Spleen (tissue), 11 donors: ENCODE measurements around the gene FAM20A. TPM values are rescaled to one million over a fixed set of nuclear protein-coding genes. Genes with fewer than 3 reads are reported as not detected.
"Not testable (repeated sequence)": the region's sequence is repeated elsewhere in the genome, so short reads cannot be mapped to it uniquely, and the experiment has no call there.

Experiments
- DNase-seq: peaks from one replicate; pipeline ENCODE4 v3.0.0-alpha.2; 2020
- H3K27ac ChIP-seq, 8 donors: fragments of 200-600 bp; sonication (generic) in 7 of 8; 1 replicate in 4 of 8; 2 replicates in 4 of 8; pipeline versions ENCODE4 v1.5.0 to v1.8.0; 2016 to 2021; ENCODE audit warnings: inconsistent platforms in 4 of 8, mild to moderate bottlenecking in 4 of 8, moderate library complexity in 1 of 8
- H3K27me3 ChIP-seq, 7 donors: fragments of 200-600 bp; sonication (generic) in 6 of 7; replicated peaks in 1 of 7; 1 replicate in 4 of 7; 2 replicates in 3 of 7; pipeline versions ENCODE4 v1.5.0 to v1.8.0; 2016 to 2021; ENCODE audit warnings: inconsistent platforms in 3 of 7, mild to moderate bottlenecking in 1 of 7
- H3K36me3 ChIP-seq, 6 donors: fragments of 200-600 bp; sonication (generic) in 5 of 6; 1 replicate in 4 of 6; 2 replicates in 2 of 6; pipeline versions ENCODE4 v1.5.0 to v1.8.0; 2016 to 2021; ENCODE audit warnings: inconsistent platforms in 2 of 6
- H3K4me1 ChIP-seq, 6 donors: fragments of 200-600 bp; sonication (generic) in 5 of 6; 1 replicate in 3 of 6; 2 replicates in 3 of 6; pipeline versions ENCODE4 v1.5.0 to v1.8.0; 2016 to 2021; ENCODE audit warnings: inconsistent platforms in 3 of 6
- H3K4me3 ChIP-seq, 8 donors: fragments of 200-600 bp; sonication (generic) in 7 of 8; 1 replicate in 4 of 8; 2 replicates in 4 of 8; pipeline versions ENCODE4 v1.5.0 to v1.8.0; 2016 to 2021; ENCODE audit warnings: inconsistent platforms in 4 of 8, mild to moderate bottlenecking in 4 of 8, moderate library complexity in 2 of 8
- H3K9me3 ChIP-seq, 8 donors: fragments of 200-600 bp; sonication (generic) in 7 of 8; 1 replicate in 4 of 8; 2 replicates in 4 of 8; pipeline versions ENCODE4 v1.5.0 to v1.8.0; 2016 to 2021; ENCODE audit warnings: inconsistent platforms in 4 of 8
- CTCF ChIP-seq, 11 experiments: fragments of 200-600 bp in 7 of 11; fragments of 450-650 bp in 4 of 11; sonication (generic) in 4 of 11; IDR thresholded peaks in 8 of 11; conservative IDR thresholded peaks in 3 of 11; 1 replicate in 7 of 11; 2 replicates in 4 of 11; pipeline versions ENCODE4 v1.4.0 to v1.8.0; 2016 to 2021; ENCODE audit warnings: antibody characterized with exemption in 11 of 11, inconsistent platforms in 4 of 11, mild to moderate bottlenecking in 1 of 11
- POLR2A ChIP-seq, 3 donors: fragments of 450-650 bp; IDR thresholded peaks; one replicate each; pipeline ENCODE4 v1.5.1; 2017; ENCODE audit warnings: antibody characterized with exemption in 3 of 3, mild to moderate bottlenecking in 1 of 3
- POLR2AphosphoS5 ChIP-seq, 3 donors: sonication (generic); formaldehyde crosslinking; IDR thresholded peaks; one replicate each; pipeline ENCODE4 v1.5.1; 2017; ENCODE audit warnings: antibody characterized with exemption in 3 of 3
- WGBS, 5 donors: extraction: QIAGEN DNeasy Blood & Tissue Kit in 3 of 5; methylation state at CpG; one replicate each; pipeline versions ENCODE4 v1.1.5 to v1.1.7; 2013 to 2018; 5-methylcytosine and 5-hydroxymethylcytosine counted together
- intact Hi-C: fragments of 100-400 bp; cut with DNase I; formaldehyde crosslinking; loops from one replicate; pipeline ENCODE4 v1.15.0; 2023; ENCODE audit warnings: low total_unique reads
- polyA plus RNA-seq, 3 donors: library from polyadenylated mRNA; stranded (reverse); fragments of 200-250 nt; gene quantifications; one replicate each; pipeline ENCODE4 v1.2.1, GENCODE V29; 2013
- total RNA-seq, 7 donors: library from RNA; depleted of rRNA in 3 of 7; stranded (reverse); fragments of >200 nt in 3 of 7; fragmentation: NEBNext Ultra II Directional in 4 of 7; extraction: Animal tissue kit (Norgen Biotek cat#: 25700) in 4 of 7; gene quantifications; one replicate each; pipeline versions ENCODE4 v1.1.0 to v1.2.1, GENCODE V29; 2016 to 2021
- donor health status: healthy with polysubstance abuse.
- donor health status: DM: no; HTN: no; CAD: no; lungs with moderate emphysema.
- donor health status: DM: no; HTN: no; CAD: no.
- donor health status: Bipolar disorder and iron deficiency.
- donor health status: healthy.
- donor health status: DM: no; HTN: no; CAD: no.
- donor health status: DM: yes; HTN: yes; CAD: no.

Gene FAM20A
- total and polyA plus RNA-seq, 10 donors, result 5.0 to 58.0 (median 26.1) TPM

- H3K27me3 ChIP-seq, result no peaks in the 10 kb centered on the region
- H3K36me3 ChIP-seq, result peaks cover 0 to 84% (median 50%) of the 10 kb centered on the region in 6 donors
- TF ChIP-seq POLR2AphosphoS5 (IDR thresholded peaks at IDR 0.05), result no peak
- no peaks in the 10 kb centered on the region for H3K9me3 ChIP-seq
- peak overlapping the region in 2 of 8 donors; percentile 19 to 42 for H3K27ac ChIP-seq
- no peak for DNase-seq
- H3K4me3 ChIP-seq, result no peak overlapping the region
- intact Hi-C loops, result no loop called here
- WGBS, 5 donors, result 93 to 96% (median 95%) methylated on average over 9 of the region's 9 CpGs
- H3K4me1 ChIP-seq, result peaks cover 24 to 94% (median 54%) of the 10 kb centered on the region in 6 donors
Measured at GRCh38 chr17:68518063-68518815, 82.9 kb downstream of the FAM20A start.

DNA sequence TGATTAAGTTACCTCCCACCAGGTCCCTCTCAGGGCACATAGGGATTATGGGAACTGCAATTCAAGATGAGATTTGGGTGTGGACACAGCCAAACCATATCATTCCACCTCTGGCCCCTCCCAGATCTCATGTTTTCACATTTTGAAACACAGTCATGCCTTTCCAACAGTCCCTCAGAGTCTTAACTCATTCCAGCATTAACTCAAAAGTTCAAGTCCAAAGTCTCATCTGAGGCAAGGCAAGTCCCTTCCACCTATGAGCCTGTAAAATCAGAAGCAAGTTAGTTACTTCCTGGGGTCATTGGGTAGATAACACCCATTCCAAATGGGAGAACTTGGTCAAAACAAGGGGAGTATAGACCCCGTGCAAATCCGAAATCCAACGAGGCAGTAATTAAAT is 83.6 kb downstream of the FAM20A start:
- 96 to 99% (median 97%) methylated on average over 3 of the region's 3 CpGs for WGBS, 5 donors
- H3K4me3 ChIP-seq, H3K27me3 ChIP-seq, intact Hi-C loops, DNase-seq, H3K9me3 ChIP-seq: not testable (repeated sequence)
- Histone ChIP-seq H3K27ac (peak overlapping the region in 1 of 8 donors; percentile 19), H3K36me3 (peaks cover 0 to 78% (median 44%) of the 10 kb centered on the region in 6 donors), H3K4me1 (peaks cover 24 to 91% (median 54%) of the 10 kb centered on the region in 6 donors)

GRCh38 chr17:68516732-68517131 is 84.4 kb downstream of the FAM20A start:
- H3K4me3 ChIP-seq, result no peak overlapping the region
- H3K4me1 ChIP-seq, result peaks cover 24 to 86% (median 54%) of the 10 kb centered on the region in 6 donors
- intact Hi-C loops, result no loop called here
- TF ChIP-seq POLR2AphosphoS5 (IDR thresholded peaks at IDR 0.05) (no peak), POLR2A (IDR thresholded peaks at IDR 0.05) (no peak), CTCF (IDR thresholded peaks at IDR 0.05 in 8 of 11, conservative IDR thresholded peaks at IDR 0.05 in 3 of 11) (no peak)
- DNase-seq, result no peak
- WGBS, 5 donors, result 82 to 92% (median 89%) methylated on average over 1 of the region's 1 CpG
- H3K27ac ChIP-seq, result no peak overlapping the region
- no peaks in the 10 kb centered on the region for H3K9me3 ChIP-seq
- H3K27me3 ChIP-seq, result no peaks in the 10 kb centered on the region
- H3K36me3 ChIP-seq, result peaks cover 0 to 69% (median 39%) of the 10 kb centered on the region in 6 donors

DNA sequence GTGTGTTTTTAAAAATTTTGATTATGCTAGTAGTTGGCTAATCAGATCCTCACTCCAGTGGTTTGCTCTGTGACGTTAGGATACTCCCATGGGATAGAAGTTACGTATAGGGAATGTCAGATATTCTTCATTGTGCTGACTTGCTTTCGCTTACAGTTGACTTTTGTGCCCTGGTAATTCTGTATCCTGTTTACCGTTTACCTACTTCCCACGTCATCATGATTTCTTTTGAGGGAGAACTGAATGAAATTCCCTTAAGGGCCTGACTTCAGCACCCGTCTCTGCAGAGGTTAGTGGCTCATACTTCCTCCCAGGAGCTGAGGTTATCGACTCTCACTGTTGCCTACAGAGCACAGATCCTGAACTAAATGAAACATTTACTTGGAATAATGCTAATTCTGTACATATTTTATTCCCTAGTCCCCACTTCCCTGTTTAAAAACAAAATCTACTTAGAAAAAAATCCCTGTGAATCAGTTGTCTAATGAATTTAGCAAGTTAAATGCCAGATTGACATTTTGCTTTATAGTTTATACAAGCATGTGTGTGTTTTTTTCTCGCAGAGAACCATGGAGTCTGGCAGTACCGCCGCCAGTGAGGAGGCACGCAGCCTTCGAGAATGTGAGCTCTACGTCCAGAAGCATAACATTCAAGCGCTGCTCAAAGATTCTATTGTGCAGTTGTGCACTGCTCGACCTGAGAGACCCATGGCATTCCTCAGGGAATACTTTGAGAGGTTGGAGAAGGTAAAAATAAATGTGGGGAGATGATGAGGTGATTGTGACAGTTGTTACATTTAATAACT is 86.1 kb downstream of the FAM20A start:
- Histone ChIP-seq H3K27ac (peak overlapping the region in 7 of 8 donors; percentile 10 to 100 (median 98)), H3K36me3 (peaks cover 0 to 53% (median 39%) of the 10 kb centered on the region in 6 donors), H3K4me1 (peaks cover 24 to 89% (median 63%) of the 10 kb centered on the region in 6 donors), H3K9me3 (no peaks in the 10 kb centered on the region), H3K27me3 (no peaks in the 10 kb centered on the region), H3K4me3 (peak overlapping the region in 6 of 8 donors; percentile 17 to 92 (median 84))
- TF ChIP-seq CTCF (IDR thresholded peaks at IDR 0.05 in 8 of 11, conservative IDR thresholded peaks at IDR 0.05 in 3 of 11) (no peak), POLR2AphosphoS5 (IDR thresholded peaks at IDR 0.05) (peak in 1 of 3 donors; percentile 39)
- no peak for DNase-seq
- 53 to 69% (median 56%) methylated on average over 15 of the region's 15 CpGs for WGBS, 5 donors
- intact Hi-C loops, result no loop called here

DNA sequence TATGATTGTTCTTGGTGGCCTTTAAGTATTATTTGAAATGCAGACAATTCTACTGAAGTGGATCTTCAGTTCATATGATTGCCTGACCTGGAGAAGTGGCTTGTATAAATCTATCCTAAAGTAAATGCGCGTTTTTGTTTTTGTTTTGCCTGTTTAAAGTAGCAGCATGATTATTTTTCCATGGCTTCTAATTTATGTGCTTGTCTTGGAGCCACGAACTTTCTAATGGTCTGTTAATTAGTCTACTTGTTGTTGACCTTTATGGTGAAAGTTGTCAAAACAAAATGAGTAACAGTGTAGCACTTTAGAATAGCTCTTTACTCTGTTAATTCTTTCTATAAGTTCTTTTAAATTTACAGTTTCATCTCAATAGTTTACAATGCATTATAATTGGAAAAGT is 87.2 kb downstream of the FAM20A start:
- intact Hi-C loops, result no loop called here
- Histone ChIP-seq H3K4me1 (peaks cover 30 to 89% (median 66%) of the 10 kb centered on the region in 6 donors), H3K27ac (peak overlapping the region in 6 of 8 donors; percentile 98 to 100 (median 98)), H3K4me3 (peak overlapping the region; percentile 72 to 92 (median 87)), H3K27me3 (no peaks in the 10 kb centered on the region), H3K9me3 (no peaks in the 10 kb centered on the region), H3K36me3 (peaks cover 0 to 42% (median 37%) of the 10 kb centered on the region in 6 donors)
- 33 to 54% (median 38%) methylated on average over 3 of the region's 3 CpGs for WGBS, 5 donors
- no peak for TF ChIP-seq CTCF (IDR thresholded peaks at IDR 0.05 in 8 of 11, conservative IDR thresholded peaks at IDR 0.05 in 3 of 11)
- no peak for DNase-seq
